SW480 (cell line): Measurements from ENCODE around the gene LRBA.
"Not testable (repeated sequence)": the region's sequence is repeated elsewhere in the genome, so short reads cannot be mapped to it uniquely, and the experiment has no call there.

Source experiments
- DNase-seq: peaks from one replicate; pipeline ENCODE4 v3.0.0-alpha.2; 2016; ENCODE audit warnings: low spot score

The LRBA gene

DNA sequence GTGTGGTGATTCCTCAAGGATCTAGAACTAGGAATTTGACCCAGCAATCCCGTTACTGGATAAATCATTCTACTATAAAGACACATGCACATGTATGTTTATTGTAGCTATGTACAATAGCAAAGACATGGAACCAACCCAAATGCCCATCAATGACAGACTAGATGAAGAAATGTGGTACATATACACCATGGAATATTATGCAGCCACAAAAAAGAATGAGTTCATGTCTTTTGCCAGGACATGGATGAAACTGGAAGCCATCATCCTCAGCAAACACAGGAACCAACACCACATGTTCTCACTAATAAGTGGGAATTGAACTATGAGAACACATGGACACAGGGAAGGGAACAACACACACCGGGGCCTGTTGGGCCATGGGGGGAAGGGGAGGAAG is 450.1 kb downstream of the LRBA start:
- not testable (repeated sequence) for DNase-seq

DNA sequence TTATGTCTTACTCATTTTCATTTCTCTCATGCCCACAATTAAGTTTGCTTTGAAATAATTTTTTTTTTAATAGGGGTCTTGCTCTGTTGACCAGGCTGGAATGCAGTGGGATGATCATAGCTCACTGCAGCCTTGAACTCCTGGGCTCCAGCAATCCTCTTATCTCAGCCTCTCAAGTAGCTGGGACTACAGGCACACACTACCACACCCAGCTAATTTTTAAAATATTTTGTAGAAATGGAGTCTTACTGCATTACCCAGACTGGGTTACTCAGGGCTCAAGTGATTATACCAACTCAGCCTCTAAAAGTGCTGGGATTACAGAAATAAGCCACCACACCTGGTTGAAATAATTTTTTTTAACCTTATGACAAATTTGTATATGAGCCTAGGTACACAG is 452.3 kb downstream of the LRBA start:
- no peak for DNase-seq

DNA sequence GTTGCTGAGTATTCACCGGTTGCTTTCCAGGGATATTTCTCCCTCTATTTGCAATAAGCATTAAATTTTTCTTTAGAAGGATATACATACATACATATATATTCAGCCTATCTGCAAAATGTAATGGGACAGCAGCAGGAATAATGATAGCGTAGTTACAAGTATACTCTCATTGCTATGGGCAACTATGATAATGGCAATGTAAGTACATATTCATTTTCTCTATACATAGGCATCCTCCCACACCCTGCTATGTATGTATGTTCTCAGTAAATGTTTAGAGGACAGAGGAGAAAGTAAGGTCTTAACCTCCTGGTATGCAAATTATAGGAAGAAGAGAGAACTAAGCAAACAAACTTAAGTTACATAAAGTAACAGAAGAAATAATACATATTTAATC is 452.8 kb downstream of the LRBA start:
- no peak for DNase-seq

DNA sequence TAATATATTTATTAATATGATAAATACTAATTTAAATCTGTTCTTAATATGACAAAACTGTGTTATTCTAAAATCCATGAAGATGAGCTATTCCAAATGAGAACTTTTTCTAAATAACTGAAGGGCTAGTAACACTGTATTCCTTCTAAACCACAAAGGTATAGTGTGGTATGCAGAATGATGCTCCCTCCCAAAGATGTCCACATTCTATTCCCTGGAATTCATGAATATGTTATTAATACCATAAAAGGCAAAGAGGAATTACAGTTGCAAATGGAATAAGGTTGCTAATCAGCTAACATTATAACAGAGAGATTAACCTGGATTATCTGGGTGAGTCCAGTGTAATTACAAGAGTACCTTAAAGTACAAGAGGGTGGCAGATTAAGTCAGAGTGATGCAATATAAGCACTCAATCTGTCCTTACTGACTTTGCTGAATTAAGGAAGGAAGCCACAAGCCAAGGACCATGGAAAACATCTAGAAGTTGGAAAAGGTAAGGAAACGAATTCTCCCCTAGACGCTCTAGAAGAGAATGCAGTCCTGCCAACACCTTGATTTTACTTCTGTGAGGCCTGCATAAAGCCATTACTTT is 453.8 kb downstream of the LRBA start:
- no peak for DNase-seq

DNA sequence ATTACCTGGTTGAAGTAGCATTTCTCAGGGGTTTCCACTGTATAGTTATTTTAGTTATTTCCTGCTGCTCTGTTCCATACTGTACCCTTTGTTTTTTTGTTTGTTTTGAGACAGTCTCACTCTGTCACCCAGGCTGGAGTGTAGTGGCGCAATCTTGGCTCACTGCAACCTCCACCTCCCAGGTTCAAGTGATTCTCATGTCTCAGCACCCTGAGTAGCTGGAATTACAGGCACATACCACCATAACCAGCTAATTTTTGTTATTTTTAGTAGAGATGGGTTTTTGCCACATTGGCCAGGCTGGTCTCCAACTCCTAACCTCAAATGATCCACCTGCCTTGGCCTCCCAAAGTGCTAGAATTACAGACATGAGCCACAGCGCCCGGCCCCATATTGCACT is 457.3 kb downstream of the LRBA start:
- DNase-seq, result not testable (repeated sequence)

DNA sequence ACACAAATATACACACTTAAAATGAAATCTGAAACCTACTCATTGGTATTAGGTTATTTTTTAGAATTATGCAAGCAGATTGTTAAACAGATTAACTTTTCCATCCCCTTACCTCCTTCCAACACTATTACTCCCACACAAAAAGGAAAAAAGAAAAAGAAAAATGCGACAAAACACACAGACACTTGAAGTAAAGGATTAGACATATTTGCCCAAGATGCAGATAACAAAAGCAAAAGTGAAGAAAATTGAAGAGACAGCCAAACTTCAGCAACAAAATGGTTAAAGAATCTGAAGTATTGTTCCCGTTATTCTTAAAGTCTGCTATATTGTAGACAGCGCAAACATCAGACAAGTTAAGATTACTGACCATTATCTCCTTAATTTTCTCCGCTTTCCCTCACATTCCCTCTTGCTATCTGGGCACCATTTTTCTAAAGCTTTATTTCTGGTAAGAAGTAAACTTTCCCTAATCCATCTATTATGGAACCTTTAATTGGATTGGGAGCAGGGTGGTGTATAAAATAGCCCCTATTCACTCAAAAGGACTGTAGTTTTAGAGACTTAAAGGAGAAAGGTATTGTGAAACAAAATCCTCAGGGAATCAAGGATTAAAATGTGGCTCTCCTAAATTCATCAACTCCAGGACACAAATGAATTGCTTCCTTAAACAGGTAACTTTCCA is 467.8 kb downstream of the LRBA start:
- DNase-seq, result no peak

DNA sequence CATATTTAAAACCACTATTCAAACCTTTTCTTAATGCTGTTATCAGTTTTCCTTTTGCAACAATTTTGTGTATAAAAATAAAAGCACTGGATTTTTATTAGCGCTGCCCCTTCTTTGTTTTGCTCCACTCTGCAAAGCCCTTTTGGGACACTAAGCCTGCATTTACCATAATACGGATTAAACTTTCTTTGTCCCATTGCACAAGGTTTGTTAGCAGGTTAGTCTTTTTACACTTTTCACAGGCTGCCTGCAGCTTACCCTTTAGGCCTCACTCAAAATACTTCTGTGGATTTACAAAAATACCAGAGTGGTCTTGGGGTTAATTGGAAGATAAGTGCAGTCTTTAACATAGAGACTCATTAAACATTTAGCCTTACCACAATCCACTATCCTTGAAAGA is 468.8 kb downstream of the LRBA start:
- no peak for DNase-seq

DNA sequence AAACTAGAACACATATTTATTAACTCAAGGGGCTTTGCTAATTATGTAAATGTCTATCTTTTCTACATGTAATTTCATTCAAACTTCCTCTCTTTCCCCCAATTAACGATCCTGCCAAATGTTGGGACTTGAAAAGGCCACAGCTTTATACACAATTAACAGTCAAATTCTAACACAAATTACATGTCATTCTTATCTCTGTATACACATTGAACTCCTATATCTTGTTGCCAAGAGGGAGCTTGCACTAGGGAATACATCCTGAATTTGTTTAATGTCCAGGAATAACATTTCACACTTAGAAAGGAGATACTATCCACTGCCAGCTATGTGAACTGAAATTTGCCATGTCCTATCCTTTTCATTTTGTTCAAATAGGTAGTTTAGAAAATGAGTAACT is 472.0 kb downstream of the LRBA start:
- no peak for DNase-seq

DNA sequence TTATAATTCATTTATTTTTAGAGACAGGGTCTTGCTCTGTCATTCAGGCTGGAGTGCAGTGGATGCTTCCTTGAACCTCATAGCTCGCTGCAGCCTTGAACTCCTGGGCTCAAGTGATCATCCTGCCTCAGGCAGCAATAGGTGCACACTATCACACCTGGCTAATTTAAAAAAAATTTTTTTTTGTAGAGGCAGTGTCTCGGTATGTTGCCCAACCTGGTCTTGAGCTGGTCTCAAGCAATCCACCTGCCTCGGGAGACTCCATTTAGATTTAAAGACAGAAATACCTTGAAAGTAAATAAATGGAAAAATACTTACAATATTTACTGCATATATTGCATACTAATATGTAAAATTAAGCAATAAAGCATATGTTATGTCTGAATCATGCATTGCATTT is 473.4 kb downstream of the LRBA start:
- no peak for DNase-seq

DNA sequence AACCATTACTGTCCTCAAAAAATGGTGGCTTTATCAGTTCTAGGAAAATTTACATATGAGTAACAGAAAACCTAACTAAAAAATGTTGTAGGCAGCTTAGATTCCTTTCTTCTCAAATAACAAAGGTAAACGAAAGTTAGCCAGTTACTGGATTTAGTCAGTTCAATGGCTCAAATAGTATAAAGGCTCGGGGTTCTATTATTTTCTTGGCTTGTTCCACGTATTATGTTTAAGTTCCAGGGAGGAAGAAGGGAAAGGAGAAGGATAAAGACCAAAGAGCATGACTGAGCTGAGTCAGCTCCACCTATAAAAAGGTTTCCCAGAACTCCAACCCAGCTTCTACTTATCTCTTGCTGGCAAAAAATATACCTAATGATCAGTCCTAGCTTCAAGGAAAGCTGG is 474.1 kb downstream of the LRBA start:
- DNase-seq, result no peak

DNA sequence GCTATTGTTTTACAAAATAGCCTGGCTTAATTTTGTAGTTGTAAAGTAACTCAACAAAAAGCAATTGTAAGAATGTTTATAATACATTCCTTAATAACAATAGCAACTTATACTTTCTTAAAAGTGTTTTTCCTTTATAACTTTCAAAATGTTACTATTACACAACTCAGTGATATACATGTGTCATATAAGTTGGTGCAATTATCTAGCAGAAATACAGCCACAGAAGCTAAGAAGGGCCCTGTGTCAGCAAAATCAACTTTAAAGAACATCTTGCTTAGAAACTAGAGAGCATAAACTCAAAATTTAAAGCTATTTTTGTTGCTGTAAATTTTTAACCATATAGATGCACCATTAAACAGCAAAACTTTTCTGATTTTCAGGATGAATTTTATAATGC is 474.5 kb downstream of the LRBA start:
- no peak for DNase-seq

DNA sequence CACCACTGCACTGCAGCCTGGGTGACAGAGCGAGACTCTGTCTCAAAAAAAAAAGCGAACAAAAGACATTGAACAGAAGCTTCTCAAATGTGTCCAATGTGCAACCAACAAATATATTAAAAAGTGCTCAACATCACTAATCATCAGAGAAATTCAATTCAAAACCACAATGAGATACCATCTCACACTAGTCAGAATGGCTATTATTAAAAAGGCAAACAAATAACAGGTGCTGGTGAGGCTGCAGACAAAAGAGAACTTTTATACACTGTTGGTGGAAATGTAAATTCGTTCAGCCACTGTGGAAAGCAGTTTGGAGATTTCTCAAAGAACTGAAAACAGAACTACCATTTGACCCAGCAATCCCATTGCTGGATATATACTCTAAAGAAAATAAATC is 477.2 kb downstream of the LRBA start:
- not testable (repeated sequence) for DNase-seq

DNA sequence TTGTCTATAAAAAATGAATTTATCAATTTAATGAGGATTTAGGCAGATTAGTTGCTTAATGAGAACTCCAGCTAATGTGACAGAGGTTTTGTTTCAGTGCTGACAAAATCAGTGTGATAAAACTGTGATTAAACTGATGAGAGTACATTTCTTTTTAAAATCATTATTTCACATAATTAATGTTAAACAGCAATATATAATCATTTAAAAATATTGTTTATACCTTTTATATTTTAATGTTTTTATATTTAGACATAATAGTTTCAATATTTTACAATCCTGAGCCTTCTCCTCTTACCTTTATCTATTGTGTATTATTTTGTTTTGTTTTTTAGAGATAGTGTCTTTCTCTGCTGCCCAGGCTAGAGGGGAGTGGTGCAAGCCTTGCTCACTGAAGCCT is 480.3 kb downstream of the LRBA start:
- DNase-seq, result no peak

DNA sequence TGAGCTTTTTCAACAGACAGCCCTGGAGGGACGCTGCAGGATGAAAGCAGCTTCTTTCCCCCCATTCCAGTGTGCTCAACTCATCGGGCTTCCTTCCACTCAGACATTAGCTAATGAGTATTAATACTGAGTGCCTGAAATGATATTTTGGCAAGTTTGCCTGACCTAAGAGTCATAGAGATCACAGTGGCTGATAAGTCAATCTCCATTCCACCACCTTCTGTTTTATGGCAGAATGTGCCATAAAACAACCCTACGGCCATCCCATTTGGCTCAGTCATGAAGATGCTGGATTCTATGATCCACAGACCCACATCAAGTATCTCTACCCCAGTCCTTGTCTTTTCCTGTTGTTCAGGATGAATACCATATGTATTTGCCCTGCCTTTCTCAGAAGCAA is 481.4 kb downstream of the LRBA start:
- DNase-seq, result no peak

DNA sequence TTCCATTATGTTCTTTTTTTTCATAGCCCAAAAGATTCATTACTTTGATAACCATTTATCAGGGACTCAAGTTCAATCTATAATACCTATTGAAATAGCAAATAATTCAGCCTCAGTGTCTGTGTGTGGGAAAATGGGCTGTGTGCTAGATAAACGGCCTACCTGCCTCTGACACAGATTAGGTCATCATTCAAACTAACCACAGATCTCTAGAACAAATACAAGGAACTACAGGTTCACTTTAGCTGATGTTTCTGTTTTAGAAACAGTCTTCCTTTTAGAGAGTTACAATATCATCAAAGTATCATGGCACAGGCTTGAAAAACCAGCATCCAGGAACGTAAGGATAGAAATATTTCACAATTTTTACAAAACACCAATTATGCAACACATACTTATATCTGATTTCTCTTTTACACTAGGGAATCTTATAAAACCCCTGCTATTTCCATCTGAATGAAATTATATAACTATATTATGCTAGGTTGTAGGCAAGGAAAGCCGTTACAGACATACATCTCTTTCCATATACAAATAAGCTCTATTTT is 489.7 kb downstream of the LRBA start:
- DNase-seq, result no peak

DNA sequence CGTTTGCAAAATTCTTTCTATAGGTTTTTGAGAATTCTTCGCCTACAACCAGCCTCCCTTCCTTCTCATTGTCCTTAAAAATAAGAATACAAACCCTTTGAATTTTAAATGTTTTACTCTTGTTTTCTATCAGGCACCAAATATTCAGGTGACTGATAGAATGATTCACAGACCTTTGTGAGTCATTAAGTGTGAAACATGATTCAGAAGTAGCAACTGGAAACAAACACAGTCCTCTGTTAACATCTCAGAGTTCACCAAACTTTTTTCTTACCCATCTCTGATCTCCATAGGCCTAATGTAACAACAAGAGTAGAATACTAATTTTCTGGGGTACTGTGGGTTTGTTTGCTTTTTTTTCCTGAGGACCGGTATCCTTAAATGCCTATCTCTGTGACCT is 496.5 kb downstream of the LRBA start:
- DNase-seq, result no peak

DNA sequence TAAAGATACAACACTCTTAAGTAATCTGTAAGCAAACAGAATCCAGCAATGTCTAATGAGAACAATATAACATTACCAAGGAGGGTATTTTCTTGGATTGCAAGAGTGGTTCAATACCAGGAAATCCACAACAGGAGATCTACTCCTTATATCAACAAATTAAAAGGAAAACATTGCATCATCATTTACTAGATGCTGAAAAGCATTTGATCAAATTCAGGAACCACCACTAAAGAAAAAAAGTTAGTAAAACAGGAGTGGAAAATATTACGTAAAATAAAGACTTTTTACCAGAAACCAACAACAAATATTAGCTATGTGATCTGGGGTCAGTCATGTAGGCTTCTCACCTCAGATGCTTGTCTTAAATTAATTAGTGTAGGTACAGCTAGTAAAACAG is 499.9 kb downstream of the LRBA start:
- DNase-seq, result no peak

DNA sequence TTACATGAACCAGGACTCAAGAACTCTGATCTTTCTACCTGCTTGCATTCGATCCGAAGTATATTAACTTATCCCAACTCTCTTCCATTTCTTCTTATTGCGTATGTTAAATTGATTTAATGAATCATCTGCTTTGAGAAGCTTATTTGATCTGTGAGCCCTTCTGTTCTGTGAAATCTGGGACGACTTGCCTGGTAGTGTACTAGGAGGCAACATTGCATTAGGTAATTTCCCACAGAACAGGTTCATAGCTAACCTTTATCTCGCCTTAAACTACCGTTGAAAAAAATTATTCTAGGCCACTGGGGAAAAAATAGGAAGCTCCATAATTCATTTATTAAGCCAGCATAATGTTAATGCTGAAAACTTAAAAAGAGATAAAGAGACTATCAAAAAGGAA is 500.4 kb downstream of the LRBA start:
- no peak for DNase-seq

DNA sequence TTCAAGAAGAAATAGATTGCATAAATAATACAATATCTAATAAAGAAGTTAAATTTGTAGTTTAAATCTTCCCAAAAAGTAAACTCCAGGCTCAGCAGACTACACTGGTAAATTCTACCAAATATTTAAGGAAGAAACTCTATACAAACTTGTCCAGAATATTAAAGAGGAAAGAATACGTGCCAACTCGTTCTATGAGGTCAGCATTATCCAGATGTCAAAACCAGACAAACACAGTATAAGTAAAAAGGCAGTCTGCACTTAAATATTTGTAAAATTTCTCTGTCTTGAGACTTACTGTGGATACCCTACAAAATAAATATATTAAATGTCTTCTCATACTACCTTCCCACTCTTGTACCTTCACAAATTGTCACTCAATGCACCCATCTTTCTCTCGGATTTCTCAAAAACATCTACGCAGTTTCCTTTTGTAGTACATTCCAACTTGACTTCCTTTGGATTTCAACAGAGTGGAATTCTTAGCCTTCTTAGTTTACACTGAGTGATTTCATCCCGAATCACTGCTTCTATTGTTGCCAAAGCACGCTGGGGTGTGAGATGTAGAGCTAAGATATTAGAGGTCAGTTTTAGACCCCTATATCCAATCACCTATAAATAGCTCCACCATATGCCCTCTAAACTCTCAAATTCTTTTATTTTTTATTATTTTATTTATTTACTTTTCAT is 504.8 kb downstream of the LRBA start:
- DNase-seq, result no peak

DNA sequence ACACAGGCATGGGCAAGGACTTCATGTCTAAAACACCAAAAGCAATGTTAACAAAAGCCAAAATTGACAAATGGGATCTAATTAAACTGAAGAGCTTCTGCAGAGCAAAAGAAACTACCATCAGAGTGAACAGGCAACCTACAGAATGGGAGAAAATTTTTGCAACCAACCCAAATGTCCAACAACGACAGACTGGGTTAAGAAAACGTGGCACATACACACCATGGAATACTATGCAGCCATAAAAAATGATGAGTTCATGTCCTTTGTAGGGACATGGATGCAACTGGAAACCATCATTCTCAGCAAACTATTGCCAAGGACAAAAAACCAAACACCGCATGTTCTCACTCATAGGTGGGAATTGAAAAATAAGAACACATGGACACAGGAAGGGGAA is 507.4 kb downstream of the LRBA start:
- DNase-seq, result not testable (repeated sequence)

DNA sequence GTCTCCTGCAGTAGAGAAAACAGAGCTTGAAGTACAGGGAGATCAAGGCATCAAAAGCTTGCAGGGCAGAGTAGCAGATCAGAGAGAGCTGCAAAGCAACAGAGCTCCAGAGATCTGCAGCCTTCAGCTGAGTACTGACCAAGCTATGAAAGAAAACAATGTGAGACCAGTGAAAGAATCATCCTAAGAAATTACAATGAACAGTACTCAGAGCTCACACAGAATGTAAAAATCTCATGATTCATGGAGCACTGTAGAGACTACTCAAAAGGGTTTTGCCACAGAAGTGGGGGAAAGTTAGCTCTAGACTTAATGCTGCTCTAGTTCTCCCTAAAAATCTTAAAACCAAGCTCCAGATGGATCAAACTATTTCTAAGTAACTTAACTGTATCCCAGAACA is 513.1 kb downstream of the LRBA start:
- no peak for DNase-seq

DNA sequence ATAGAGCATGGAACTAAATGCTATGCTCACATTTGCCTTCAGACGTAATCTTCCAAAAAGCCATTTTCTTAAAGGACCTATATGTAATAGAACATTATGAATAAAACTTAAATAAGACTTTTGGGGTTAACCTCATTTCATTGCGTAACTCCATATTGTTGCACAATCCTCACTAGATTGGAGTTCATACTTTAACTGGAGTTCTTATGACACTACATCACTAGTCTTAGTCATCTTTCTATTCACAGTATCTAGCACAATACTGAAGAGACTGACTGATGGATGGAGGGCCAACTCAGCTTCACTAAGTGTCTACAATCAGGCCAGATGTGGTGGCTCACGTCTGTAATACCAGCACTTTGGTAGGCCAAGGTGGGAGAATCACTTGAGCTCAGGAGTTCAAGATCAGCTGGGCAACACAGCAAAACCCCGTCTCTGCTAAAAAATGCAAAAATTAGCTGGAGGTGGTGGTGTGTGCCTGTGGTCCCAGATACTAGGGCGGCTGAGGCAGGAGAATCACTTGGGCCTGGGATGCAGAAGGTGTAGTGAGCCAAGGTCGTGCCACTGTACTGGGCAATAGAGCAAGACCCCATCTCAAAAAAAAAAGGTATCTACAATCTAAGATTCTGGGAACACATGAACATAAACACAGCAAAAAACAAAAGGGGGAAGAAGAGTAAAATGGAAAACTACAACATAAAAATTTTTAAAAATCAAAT is 513.9 kb downstream of the LRBA start:
- DNase-seq, result no peak

DNA sequence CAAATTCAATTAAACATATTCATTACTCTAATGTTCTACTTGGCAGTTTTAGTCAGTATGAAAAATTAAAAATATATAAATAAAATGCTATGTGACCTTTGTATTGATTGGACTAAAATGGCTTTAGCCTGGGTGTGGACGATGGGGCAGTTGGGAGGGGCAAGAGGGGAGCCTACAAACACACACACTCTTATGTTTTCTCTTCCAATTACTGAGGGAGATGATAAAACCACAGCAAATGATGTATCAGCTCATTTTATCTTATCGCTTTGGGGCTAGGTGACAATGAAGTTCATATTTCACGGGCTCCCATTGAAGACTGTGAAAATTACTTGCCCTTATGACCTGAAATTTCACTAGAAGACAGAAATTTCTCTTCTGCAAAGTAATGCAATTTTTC is 517.5 kb downstream of the LRBA start:
- no peak for DNase-seq
